Mononuclear cell (primary cell): ENCODE results near the gene SBNO1. TPM values are rescaled to one million over a fixed set of nuclear protein-coding genes. Genes with fewer than 3 reads are reported as not detected.
"Not testable (repeated sequence)": the region's sequence is repeated elsewhere in the genome, so short reads cannot be mapped to it uniquely, and the experiment has no call there.

Experiments used
- H3K27me3 ChIP-seq: 2 replicates; pipeline ENCODE4 v1.6.0; 2011; ENCODE audit warnings: low read length, control low read depth; ENCODE audit not compliant: insufficient read depth
- H3K4me1 ChIP-seq: 2 replicates; pipeline ENCODE4 v1.5.1; 2011; ENCODE audit warnings: mild to moderate bottlenecking, low read length, control low read depth; ENCODE audit not compliant: insufficient read depth
- H3K4me3 ChIP-seq: 2 replicates; pipeline ENCODE4 v1.5.1; 2011; ENCODE audit warnings: mild to moderate bottlenecking, low read length, moderate library complexity
- H3K9me3 ChIP-seq: 2 replicates; pipeline ENCODE4 v1.5.1; 2011; ENCODE audit warnings: low read depth, mild to moderate bottlenecking, control low read depth, low read length
- total RNA-seq: library from RNA; depleted of rRNA; stranded (reverse); fragments of >200 nt; gene quantifications from one replicate; pipeline ENCODE4 v1.2.3, GENCODE V29; 2012

The SBNO1 gene
- total RNA-seq, 1 donor: 43.6 TPM

GRCh38 chr12:123260081-123260480 is 104.6 kb downstream of the SBNO1 start:
- H3K9me3 ChIP-seq: no peaks in the 10 kb centered on the region
- no peak overlapping the region for H3K4me3 ChIP-seq
- H3K27me3 ChIP-seq: no peaks in the 10 kb centered on the region
- no peaks in the 10 kb centered on the region for H3K4me1 ChIP-seq

GRCh38 chr12:123258593-123258992 is 106.1 kb downstream of the SBNO1 start:
- no peaks in the 10 kb centered on the region for H3K27me3 ChIP-seq
- H3K4me1 ChIP-seq: no peaks in the 10 kb centered on the region
- H3K4me3 ChIP-seq: no peak overlapping the region
- no peaks in the 10 kb centered on the region for H3K9me3 ChIP-seq

- H3K9me3 ChIP-seq: no peaks in the 10 kb centered on the region
- H3K27me3 ChIP-seq: no peaks in the 10 kb centered on the region
- H3K4me1 ChIP-seq: peaks cover 9% of the 10 kb centered on the region
- no peak overlapping the region for H3K4me3 ChIP-seq
These were observed 109.7 kb downstream of the SBNO1 start for GRCh38 chr12:123254853-123255446.

DNA sequence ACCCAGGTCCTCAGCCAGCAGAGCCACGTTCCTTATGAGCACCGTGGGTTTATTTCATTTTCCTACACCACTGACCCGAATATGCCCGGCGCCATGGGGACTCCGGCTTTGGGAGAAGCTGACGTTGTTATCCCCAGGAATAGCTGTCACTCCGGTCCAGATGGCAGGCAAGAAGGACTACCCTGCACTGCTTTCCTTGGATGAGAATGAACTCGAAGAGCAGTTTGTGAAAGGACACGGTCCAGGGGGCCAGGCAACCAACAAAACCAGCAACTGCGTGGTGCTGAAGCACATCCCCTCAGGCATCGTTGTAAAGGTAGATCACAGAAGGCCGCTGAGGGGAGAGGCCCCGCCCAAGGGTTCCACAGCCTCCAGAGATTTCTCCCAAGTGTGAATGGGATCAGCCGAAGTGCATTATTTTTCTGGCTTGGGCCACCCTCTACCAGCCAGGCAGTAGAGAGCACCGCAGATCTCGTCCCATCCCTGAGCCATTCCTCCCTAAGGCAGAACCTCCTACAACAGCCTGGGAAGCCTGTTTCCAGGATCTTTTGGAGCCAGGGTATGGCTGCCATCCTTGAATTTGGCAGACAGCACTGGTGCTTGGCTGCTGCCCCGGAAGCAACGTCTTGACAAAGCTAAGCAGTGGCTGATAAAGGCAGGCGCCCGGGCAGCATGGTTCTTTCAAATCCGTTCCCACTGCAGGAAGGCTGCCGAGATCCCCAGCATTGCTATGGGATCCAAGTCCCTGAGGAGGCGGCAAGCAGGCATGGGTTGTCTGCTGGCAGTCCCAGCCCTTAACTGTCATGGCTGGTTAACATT is 110.8 kb downstream of the SBNO1 start:
- H3K9me3 ChIP-seq: no peaks in the 10 kb centered on the region
- peaks cover 9% of the 10 kb centered on the region for H3K4me1 ChIP-seq
- H3K27me3 ChIP-seq: no peaks in the 10 kb centered on the region
- H3K4me3 ChIP-seq: no peak overlapping the region

GRCh38 chr12:123252365-123252764 is 112.3 kb downstream of the SBNO1 start:
- not testable (repeated sequence) for H3K4me3 ChIP-seq, H3K4me1 ChIP-seq, H3K27me3 ChIP-seq, H3K9me3 ChIP-seq

DNA sequence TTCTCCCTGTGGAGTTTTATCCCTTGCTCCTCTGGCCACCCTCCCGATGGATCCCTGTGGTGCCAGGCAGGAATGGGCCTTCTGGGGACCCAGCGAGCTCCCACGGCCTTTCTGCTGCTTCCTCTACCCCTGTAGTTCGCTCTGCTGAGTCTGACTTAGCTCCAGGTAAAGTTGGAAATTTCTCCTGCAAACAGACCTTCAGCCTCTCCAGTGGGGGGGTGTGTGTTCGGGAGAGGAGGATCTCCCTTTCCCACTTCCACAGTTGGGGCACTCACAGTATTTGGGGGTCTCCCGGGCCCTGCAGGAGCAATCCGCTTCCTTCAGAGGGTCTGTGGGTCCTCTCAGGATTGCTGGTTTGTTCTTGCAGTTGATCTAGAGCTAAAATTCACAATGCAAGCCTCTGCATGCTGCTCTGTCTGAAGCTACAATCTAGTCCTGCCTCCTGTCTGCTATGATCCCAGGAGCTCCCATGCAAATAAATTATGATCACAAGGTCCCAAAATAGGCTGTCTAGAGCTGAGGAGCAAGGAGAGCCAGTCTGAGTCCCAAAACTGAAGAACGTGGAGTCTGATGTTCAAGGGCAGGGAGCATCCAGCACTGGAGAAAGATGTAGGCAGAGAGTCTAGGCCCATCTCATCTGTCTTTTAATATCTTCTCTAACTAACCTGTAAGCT is 113.1 kb downstream of the SBNO1 start:
- peaks cover 9% of the 10 kb centered on the region for H3K4me1 ChIP-seq

GRCh38 chr12:123250471-123251383 is 113.9 kb downstream of the SBNO1 start:
- Histone ChIP-seq H3K9me3 (no peaks in the 10 kb centered on the region), H3K27me3 (no peaks in the 10 kb centered on the region), H3K4me1 (peaks cover 15% of the 10 kb centered on the region), H3K4me3 (no peak overlapping the region)

More for the DNA sequence above, 113.1 kb downstream of the SBNO1 start:
- no peaks in the 10 kb centered on the region for H3K9me3 ChIP-seq
- no peak overlapping the region for H3K4me3 ChIP-seq
- no peaks in the 10 kb centered on the region for H3K27me3 ChIP-seq

GRCh38 chr12:123248996-123249741 is 115.5 kb downstream of the SBNO1 start:
- not testable (repeated sequence) for H3K27me3 ChIP-seq, H3K4me3 ChIP-seq, H3K9me3 ChIP-seq
- peaks cover 15% of the 10 kb centered on the region for H3K4me1 ChIP-seq

GRCh38 chr12:123248129-123248528 is 116.5 kb downstream of the SBNO1 start:
- H3K4me1 ChIP-seq: peaks cover 15% of the 10 kb centered on the region
- not testable (repeated sequence) for H3K9me3 ChIP-seq, H3K4me3 ChIP-seq, H3K27me3 ChIP-seq

GRCh38 chr12:123245678-123246077 is 119.0 kb downstream of the SBNO1 start:
- Histone ChIP-seq H3K4me3 (no peak overlapping the region), H3K27me3 (no peaks in the 10 kb centered on the region), H3K9me3 (no peaks in the 10 kb centered on the region), H3K4me1 (peaks cover 32% of the 10 kb centered on the region)

DNA sequence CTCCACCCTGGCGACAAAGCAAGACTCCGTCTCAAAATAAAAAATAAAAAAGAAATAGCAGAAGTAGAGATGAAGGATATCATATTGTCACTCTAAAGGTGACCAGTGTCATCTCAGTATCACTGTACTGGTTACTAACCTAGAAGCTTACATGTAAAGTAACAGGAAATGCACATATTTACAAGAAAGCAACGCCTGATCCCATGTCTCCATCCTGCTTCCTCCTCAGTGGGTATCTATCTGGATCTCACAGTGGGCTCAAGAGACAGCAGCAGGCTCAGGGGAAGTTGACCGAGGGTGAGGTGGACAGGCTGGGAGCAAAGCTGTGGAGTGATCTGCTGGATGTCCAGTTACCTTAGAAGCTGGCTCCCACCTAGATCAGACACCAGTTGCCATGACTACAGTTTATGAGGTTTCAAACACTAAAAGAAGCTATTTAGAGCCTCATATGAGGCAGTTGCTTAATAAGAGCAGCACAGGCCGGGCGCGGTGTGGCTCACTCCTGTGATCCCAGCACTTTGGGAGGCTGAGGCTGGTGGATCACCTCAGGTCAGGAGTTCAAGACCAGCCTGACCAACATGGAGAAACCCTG is 120.9 kb downstream of the SBNO1 start:
- no peaks in the 10 kb centered on the region for H3K9me3 ChIP-seq
- peaks cover 28% of the 10 kb centered on the region for H3K4me1 ChIP-seq
- H3K27me3 ChIP-seq: no peaks in the 10 kb centered on the region
- no peak overlapping the region for H3K4me3 ChIP-seq

DNA sequence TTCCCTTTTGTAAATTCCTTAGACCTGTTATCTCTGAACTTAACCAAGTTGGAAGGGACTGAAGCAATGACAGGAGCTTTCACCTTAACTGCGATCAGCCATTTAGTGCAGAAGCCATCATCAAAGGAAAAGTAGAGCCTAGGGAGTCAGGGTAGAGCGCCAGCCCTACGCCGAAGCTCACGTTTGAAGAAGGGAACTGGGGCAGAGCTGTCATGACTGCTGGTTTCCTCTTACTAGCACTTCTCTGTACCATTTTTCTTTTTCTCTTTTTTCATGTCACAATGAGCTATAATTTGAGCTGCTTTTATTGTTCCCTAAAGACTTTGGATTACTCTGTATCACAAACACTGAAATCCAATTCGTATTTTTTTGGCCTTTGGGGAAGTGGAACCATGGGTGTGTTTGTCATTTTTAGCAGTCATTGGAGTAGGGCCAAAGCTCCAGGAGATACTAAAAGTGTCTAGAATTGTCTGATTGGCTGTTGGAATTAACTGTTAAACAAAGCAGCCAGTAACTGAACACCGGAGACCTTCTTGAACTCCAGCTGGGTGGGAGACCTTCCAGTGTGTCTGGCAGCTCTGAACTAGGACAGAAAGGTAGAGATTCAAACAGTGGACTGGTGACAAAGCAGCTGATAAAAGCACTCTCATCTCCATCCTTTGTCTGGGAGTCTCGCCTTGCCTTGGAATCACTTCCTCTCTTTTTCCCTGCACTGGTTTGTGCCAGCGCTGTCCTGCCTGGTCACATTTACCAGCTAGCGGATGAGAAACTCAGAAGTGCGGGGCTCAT is 122.3 kb downstream of the SBNO1 start:
- Histone ChIP-seq H3K27me3 (no peaks in the 10 kb centered on the region), H3K9me3 (no peaks in the 10 kb centered on the region), H3K4me1 (peaks cover 42% of the 10 kb centered on the region), H3K4me3 (no peak overlapping the region)
